KBM-7 (cell line): ENCODE measurements around the gene INHA.

ENCODE experiments used
- DNase-seq: peaks from one replicate; pipeline ENCODE4 v3.0.0-alpha.2; 2015
- in situ Hi-C: fragments of 300-500 bp; cut with MboI; formaldehyde crosslinking; loops from 2 replicates; pipeline ENCODE4 v1.14.3; 2020; ENCODE audit warnings: low sequenced_read_pairs, low pct_unique_long_range_greater_than_20kb, mixed read lengths

The INHA gene

DNA sequence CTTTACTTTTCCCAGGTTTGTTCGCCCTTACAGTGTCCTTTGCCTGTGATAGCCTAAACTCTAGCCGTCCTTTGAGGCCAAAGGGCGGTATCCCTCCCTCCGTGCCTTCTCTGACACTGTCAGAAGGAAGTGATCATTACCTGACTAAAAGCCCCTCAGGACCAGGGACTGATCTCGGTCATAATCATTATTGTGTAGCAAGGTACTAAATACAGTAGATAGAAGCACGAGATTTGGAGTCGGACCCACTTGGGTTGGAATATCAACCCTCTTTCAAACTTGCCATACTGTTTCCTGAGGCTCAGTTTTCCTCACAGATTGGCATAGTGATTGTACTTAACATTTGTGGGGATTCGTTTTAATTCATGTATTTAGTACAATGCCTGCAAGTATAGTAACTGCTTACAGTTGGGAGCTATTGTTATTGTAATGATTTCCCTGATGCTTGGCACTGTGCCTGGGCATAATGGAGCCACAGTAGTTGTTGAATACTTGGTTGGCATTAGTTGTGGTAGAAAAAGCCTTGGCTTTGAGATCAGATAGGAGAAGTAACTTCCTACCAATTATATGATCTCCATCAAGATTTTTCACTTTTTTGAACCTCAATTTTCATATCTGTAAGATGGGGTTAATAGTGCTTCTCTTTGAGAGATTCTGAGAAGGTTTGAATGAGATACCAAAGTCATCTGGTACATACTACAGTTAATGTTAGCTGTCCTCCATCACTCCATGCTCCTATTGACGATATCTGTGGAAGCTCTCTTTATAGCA is 26.4 kb downstream of the INHA start:
- no peak for DNase-seq
- in situ Hi-C loops: no loop called here

DNA sequence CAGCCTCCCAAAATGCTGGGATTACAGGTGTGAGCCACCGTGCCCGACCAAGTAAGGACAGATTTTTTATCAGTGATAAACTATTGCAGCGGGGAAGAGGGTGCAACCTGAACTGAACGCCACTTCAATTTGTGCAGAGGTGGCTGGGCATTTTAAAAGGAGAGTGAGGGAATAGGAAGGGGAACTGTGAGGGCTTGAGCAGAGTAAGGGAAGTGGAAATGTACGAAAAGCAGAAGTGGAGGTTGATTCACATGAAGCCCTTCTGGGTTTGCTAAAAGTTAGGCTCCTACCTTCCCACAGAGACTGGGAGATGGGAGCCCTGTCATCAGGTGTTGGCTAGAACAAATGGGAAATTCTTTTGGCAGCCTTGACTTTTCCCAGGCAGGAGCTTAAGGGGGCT is 31.7 kb downstream of the INHA start:
- DNase-seq: peak; percentile 82
- in situ Hi-C loops: no loop called here

DNA sequence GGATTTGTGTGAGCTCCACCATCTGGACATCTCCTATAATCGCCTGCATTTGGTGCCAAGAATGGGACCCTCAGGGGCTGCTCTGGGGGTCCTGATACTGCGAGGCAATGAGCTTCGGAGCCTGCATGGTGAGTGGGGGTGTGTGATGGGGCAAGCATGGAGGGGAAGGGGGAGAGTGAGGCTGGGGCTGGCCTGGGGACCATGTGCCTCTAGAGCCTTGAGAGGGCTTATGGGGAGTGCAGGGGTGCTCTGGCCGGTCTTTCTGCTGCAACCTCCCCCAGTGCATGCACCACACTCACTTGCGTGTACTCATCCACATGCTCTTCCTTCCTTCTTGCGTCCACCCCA is 33.5 kb downstream of the INHA start:
- no peak for DNase-seq
- in situ Hi-C loops: no loop called here

DNA sequence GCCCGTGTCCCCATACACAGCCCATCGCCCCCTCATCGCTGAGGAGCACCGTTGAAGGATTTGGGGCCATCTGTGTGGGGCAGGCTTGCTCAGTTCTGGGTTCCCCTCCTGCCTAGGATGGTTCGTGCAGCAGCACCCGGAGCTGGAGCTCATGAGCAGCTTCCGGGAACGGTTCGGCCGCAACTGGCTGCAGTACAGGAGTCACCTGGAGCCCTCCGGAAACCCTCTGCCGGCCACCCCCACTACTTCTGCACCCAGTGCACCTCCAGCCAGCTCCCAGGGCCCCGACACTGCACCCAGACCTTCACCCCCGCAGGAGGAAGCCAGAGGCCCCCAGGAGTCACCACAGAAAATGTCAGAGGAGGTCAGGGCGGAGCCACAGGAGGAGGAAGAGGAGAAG is 35.8 kb downstream of the INHA start:
- DNase-seq: no peak
- in situ Hi-C loops: no loop called here

DNA sequence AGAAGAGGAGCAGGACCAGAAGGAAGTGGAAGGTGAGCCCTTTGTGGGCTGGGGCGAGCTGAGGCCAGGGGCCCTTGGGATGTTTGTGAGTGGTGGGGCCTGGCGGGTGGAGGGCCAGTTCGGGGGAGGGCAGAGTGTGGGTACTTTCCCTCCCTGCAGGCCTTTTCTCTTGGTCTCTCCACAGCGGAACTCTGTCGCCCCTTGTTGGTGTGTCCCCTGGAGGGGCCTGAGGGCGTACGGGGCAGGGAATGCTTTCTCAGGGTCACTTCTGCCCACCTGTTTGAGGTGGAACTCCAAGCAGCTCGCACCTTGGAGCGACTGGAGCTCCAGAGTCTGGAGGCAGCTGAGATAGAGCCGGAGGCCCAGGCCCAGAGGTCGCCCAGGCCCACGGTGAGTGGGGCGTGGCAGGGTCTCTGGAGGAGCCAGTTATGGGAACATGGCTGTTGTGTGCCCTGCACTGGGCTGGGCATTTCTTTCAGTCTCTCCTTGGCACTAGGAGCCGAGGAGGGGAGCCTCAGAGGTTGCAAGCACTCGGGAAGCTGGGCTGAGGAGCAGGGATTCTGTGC is 36.4 kb downstream of the INHA start:
- DNase-seq: no peak
- in situ Hi-C loops: no loop called here

DNA sequence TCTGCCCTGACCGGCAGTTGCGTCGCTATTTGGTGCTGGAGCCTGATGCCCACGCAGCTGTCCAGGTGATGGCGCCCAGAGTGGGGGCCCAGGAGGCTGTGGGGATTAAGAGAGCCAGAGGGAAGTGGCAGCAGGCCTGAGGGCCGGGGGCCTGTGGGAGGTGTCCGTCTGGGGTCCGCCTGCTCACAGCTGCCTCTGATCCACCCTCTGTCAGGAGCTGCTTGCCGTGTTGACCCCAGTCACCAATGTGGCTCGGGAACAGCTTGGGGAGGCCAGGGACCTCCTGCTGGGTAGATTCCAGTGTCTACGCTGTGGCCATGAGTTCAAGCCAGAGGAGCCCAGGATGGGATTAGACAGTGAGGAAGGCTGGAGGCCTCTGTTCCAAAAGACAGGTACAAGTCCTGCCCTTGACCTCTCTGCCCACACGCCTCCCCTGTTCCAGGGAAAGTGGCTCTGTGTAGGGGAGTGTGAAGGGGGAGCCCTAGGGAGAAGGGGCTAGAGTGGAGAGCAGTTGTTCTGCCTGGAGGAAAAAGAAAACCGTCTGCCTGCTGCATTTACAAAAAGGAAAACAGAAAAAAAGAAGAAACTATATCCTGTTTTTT is 37.1 kb downstream of the INHA start:
- no peak for DNase-seq
- in situ Hi-C loops: no loop called here

DNA sequence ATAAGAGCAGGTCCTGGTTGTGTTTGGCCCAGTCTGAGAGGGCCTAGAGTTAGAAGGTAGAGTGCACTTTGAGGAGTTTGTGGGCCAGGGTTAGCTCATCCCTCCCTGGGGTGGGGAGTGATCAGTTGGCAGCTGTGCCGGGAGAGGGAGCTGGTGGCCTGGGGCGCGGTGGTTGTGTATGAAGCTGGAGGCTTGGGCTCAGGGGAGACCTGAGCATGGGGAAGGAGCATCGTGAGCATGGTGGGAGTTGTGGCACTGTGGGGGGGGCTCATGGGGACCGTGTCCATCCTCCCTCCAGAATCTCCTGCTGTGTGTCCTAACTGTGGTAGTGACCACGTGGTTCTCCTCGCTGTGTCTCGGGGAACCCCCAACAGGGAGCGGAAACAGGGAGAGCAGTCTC is 39.2 kb downstream of the INHA start:
- in situ Hi-C loops: no loop called here

DNA sequence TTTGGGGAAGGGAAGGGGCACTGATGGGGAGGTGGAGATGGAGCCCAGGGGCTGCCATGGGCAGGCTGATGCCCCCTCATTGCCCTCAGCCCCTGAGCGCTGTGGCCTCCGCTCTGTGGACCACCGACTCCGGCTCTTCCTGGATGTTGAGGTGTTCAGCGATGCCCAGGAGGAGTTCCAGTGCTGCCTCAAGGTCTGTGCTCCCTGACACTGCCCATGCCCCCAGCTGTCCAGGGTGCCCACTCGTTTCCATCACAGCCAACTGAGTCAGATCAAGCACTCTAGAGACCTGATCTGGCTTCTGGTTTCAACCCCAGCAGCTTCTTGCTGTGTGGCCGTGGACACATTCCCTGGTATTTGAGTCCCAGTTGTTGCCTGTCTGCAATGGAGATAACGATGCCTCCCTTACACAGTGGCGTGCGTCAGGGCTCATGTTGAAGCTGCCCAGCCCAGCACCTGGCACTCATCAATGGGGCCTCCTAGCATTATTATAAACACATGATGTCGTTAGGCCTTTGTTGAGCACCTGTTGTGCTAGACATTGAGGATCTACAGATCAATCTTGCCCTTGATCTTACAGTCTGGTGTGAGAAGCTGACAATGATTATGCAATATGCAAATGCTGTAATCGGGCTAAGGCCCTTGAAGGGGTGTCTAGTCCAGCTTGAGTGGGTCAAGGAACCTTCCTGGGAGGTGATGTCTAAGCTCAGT is 39.9 kb downstream of the INHA start:
- no peak for DNase-seq
- in situ Hi-C loops: no loop called here

More for the DNA sequence above, 39.2 kb downstream of the INHA start:
- no peak for DNase-seq

DNA sequence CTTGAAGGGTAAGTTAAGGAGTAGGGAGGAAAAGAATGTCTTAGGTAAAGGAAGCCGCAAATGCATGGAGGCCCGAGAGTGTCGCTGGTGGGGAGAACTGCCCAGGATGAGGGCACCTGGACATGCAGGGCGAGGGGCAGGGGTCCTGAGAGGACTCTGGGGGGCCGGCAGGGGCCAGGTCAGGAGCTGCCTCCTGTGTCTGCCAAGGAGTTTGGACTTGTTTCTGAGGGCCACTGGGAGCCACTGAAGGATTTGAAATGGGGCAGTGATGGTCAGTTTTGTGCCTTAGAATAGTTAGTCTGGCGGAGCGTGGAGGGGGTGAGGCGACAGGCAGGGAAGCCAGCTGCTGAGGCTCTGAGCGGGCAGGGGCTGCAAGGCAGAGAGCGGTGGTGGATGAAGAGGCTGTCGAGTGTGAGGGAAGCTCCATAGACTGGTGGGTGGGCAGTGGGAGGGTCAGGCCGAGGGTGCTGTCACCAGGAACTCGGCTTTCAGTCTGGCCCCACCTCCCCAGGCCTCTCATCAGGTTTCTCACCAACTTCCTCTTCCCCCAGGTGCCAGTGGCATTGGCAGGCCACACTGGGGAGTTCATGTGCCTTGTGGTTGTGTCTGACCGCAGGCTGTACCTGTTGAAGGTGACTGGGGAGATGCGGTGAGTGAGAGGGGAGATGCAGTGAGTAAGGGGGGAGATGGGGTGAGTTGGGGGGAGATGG is 40.6 kb downstream of the INHA start:
- DNase-seq: no peak
- in situ Hi-C loops: no loop called here

DNA sequence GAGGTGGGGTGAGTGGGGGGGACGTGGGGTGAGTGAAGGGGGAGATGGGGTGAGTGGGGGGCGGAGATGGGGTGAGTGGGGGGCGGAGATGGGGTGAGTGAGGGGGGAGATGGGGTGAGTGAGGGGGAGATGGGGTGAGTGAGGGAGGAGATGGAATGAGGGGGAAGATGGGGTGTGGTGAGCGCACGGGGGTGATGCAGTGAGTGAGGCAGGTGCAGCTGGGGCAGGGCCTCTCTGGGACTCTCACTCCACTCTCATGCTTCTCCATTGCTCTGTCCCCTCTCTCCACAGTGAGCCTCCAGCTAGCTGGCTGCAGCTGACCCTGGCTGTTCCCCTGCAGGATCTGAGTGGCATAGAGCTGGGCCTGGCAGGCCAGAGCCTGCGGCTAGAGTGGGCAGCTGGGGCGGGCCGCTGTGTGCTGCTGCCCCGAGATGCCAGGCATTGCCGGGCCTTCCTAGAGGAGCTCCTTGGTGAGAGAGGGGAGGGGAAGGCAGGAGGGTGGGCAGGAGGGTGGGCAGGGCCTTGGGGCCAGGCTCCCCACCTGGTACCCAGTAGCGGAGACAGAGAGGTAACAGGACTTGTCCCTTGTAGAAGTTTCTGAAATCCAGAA is 41.5 kb downstream of the INHA start:
- no peak for DNase-seq
- in situ Hi-C loops: no loop called here

DNA sequence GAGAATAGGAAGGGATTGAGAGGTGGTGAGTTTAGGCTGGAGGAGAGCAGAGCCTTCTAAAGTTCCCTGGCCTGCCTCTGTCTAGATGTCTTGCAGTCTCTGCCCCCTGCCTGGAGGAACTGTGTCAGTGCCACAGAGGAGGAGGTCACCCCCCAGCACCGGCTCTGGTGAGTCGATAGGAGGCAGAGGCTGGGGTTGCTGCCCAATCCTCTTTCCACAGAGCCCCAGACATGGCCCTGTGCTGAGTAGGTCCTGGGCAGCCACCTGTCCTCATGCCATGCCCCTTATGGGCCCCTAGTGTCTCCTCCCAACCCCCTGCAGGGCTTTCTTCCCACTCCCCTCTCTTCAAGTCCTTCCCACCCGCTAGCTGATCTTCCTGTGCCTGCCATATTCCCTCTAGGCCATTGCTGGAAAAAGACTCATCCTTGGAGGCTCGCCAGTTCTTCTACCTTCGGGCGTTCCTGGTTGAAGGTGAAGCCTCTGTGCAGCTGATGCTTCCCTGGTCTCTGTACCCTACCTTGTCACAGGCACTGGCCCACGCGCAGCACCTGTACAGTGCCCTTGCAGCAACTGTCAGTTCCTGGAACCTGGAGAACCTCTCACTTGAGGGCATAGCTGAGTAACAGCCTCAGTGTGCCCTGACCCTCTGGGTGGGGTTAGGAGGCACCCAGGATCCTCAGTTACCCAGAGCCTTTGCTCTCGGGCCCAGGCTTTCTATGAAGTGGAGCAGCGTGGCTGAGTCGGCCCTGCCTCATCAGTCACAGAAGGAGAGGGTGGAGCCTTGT is 42.2 kb downstream of the INHA start:
- in situ Hi-C loops: no loop called here
- no peak for DNase-seq

DNA sequence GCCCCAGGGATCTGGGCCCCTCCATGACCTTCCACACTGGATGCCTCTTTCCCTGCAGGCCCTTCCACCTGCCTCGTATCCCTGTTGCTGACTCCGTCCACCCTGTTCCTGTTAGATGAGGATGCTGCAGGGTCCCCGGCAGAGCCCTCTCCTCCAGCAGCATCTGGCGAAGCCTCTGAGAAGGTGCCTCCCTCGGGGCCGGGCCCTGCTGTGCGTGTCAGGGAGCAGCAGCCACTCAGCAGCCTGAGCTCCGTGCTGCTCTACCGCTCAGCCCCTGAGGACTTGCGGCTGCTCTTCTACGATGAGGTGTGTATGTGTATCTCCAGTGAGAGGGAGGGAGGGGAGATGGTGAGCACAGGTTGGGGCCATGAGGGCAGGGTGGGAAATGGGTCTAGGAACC is 42.9 kb downstream of the INHA start:
- DNase-seq: no peak
- in situ Hi-C loops: no loop called here

DNA sequence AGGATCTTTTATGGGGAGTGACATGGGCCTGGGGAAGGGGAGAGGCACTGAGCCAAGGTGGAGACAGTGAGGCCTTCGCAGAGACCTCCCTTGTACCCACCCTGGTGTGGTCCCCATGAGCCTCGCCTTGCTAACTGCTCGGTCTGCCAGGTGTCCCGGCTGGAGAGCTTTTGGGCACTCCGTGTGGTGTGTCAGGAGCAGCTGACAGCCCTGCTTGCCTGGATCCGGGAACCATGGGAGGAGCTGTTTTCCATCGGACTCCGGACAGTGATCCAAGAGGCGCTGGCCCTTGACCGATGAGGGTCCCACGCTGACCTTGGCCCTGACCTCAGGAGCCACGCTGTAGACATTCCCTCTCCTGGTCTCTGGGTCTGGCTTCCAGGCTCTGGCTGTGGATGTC is 43.8 kb downstream of the INHA start:
- in situ Hi-C loops: no loop called here
- no peak for DNase-seq

DNA sequence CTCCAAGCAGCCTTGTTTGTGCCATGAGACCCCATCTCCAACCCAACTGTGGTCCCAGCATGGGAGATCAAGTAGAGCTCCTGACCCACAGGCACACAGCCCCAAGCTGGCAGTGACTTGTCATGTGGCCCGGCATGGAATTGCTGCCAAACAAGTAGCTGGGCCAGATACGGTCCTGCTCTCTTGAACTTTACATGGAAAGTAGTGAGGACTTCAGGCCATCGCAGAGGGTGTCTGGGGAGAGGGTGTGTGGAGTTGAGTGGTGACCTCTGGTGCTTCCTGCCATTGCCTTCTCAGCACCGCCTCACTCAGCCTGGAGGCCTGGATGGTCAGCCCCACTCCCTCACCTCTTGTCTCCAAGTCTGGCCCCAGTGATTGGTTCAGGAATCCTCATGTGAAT is 44.4 kb downstream of the INHA start:
- DNase-seq: no peak
- in situ Hi-C loops: no loop called here

DNA sequence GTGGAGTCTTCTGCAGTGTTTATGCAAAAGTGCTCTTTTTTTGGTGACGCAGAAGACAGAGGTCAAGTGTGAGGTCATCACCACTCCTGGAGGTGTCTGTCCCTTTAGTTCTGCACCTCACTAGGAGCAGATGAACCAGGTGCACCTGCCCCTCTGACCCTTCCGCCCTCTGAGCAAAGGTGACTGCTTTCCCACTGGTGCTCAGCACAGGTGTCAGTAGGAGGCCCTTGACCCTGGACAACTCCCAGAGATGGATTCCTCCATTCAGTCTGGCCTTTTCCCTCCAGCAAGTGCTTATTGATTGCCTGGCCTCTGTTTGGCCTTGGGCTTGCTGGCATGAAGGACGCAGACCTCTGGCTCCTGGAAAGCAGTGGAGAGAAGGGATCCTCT is 46.6 kb downstream of the INHA start:
- no peak for DNase-seq
- in situ Hi-C loops: no loop called here

DNA sequence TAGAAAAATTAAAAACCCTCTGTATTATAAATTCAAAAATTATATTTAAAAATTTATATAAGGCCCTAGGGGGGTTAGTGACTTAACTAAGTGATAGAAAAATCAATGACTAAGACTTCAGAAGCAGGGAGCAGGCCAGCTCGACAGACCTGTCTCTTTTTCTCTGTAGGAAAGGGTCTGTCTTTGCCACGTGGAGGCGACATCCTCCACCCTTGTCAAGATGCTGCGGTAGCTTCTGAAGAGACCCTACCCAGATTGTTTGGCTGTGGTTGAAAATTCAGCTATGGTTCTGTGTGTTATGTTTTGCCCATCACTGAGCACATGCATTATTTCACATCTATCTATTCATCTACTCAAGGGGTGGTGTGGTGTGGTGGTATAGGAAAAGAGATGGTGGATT is 47.1 kb downstream of the INHA start:
- no peak for DNase-seq
- in situ Hi-C loops: no loop called here

DNA sequence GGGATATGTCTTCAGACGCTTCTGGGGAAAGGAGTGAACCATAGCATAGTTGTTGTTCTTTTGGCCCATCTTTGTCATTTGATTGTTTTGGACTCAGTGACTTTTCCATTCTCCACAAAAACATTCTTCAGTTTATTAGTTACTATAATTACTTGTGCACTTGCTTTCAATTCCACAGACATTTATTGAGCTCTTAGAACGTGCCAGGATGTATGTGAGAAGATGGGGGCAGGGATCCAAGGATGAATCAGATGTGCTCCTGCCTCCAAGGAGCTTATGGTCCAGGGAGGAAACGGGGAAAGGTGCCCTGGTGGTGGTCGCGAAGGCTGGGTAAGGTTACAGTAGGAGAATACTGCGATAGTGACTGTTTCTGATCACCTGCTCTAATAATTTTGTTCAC is 48.4 kb downstream of the INHA start:
- in situ Hi-C loops: no loop called here
- no peak for DNase-seq

DNA sequence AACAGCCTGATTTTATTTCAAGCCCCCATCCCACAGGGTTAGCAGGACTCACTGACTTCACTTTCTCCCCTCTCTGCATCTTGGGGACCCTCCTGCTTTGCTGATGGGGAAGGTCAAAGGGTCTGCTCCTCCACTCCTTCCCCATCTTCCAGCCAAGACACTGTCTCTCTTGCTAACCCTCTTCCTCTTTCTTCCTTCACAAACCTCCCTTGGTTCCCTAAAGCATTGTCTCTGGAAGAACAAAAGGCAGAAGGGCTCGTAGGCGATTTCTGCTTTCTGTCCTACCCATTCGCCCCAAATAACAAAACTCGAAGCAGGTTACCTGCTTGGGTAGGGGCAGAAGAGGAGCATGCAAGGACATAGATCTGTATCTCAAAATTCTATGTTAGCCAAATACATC is 49.8 kb downstream of the INHA start:
- no peak for DNase-seq
- in situ Hi-C loops: no loop called here

DNA sequence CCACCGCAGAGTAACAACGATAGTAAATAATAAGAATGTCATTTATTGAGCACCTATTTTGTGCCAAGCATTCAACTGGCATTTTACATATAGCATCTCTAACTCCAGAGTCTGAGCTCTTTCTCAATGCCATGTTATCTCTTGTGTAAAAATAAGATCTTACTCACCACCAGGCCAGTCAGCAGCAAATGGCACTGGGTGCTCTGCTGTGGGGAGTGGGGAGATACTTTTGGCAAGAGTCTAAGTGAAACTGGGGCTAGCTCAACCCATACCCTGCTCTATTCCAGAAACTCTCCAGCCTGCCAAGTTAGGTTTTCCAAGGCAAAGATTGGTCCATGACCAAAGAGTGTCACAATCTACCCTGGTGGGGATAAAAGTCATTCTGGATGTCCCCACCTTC is 50.4 kb downstream of the INHA start:
- in situ Hi-C loops: no loop called here
- no peak for DNase-seq
